HG03060 (cell line): ENCODE measurements around the gene INTS2.

ENCODE experiments used
- ATAC-seq: cut with Tn5 transposase; IDR thresholded peaks from one replicate; pipeline ENCODE4 v1.9.1; 2021; ENCODE audit warnings: low read depth, moderate number of reproducible peaks; ENCODE audit not compliant: unreplicated experiment

INTS2 gene

GRCh38 chr17:61856035-61856434, 71.7 kb downstream of the INTS2 start:
- ATAC-seq, result no peak

- no peak for ATAC-seq
Measured at GRCh38 chr17:61852857-61853256, 74.9 kb downstream of the INTS2 start.

DNA sequence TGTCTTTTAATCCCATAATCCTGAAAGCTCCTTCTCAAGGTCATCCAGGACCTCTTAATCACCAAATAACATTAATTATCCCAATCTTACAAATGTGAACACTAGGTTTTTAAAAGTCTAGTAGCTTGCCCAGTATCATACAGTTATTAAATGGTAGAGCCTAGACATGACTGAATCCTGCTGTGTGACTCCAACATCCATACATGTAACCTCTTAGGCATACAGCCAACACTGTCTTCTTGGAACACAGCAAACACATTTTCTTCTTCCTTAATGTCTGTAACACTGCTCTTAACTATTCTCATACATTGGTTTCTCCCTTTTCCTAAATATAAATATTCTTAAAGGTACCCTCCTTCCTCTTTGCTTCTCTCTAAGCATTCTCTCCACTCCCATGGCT, 78.1 kb downstream of the INTS2 start:
- no peak for ATAC-seq

GRCh38 chr17:61848896-61849295, 78.9 kb downstream of the INTS2 start:
- no peak for ATAC-seq

DNA sequence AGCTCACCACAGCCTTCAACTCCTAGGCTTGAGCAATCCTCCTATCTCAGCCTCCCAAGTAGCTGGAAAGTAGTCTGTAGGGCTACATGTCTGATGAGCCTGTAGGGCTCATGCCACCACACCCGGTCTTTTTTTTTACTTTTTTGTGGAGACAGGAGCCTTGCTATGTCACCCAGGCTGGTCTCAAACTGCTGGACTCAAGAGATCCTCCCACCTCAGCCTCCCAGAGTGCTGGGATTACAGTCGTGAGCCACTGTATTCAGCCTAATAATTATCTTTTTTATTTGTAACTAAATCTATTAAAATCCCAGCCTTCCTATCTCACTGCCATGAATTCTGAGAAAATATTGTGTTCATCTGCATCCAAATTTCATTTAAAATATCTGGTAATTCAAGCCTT, 79.5 kb downstream of the INTS2 start:
- ATAC-seq, result no peak

GRCh38 chr17:61847659-61848058, 80.1 kb downstream of the INTS2 start:
- no peak for ATAC-seq

DNA sequence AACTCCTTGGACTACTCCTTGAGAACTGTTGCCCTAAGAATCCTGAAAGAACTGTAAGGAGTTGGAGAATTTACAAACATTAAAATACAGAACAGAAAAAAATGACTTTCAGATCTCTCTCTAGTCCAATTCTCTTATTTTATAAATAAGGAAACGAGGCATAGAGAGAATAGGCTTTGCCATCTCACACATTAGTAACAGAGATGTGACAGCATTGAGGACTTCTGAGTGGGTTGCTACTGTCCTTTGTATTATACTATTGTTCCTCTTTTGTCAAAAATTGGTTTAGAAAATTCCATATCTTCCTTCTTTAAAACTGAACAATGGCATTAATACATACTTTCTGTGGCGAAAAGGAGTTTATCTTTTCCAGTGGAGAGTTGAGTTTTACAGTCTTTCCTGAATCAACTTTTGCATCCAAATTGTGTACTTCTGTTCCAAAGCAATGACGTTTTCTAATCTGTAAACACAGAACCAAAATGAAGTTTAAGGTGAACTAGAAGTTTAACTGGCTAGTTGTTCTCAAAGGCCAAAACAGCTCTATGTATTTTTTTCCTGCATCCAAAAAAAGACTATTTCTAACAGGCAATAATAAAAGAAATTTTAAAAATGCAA, 80.9 kb downstream of the INTS2 start:
- no peak for ATAC-seq

DNA sequence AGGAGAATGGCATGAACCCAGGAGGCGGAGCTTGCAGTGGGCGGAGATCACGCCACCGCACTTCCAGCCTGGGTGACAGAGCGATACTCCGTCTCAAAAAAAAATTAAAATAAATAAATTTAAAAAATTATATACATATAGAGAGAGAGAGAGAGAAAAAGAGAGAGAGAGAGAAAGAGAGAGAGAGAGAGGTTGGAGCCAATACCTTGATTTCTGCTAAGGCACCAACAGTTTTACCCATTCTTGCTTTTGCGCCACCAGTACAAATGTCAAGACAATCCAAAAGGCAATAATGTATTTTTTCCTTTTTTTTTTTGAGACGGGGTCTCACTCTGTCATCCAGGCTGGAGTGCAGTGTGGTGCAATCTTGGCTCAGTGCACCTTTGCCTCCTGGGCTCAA, 81.7 kb downstream of the INTS2 start:
- ATAC-seq, result no peak

GRCh38 chr17:61843435-61843834, 84.3 kb downstream of the INTS2 start:
- no peak for ATAC-seq

DNA sequence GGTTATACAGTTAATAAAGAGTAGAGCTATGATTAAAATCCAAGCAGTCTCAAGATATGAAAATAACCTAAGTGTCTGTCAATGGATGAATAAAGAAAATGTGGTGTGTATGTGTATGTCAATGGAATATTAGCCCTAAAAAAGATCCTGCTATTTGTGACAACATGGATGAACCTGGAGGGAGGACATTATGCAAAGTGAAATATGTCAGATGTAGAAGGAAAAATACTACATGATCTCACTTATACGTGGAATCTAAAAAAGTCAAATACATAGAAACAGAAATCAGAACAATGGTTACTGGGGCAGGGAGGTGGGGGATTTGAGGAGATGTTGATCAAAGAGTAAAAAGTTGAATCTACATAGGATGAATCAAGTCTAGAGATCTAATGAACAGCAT, 84.9 kb downstream of the INTS2 start:
- ATAC-seq, result no peak

GRCh38 chr17:61839300-61839786, 88.4 kb downstream of the INTS2 start:
- no peak for ATAC-seq

DNA sequence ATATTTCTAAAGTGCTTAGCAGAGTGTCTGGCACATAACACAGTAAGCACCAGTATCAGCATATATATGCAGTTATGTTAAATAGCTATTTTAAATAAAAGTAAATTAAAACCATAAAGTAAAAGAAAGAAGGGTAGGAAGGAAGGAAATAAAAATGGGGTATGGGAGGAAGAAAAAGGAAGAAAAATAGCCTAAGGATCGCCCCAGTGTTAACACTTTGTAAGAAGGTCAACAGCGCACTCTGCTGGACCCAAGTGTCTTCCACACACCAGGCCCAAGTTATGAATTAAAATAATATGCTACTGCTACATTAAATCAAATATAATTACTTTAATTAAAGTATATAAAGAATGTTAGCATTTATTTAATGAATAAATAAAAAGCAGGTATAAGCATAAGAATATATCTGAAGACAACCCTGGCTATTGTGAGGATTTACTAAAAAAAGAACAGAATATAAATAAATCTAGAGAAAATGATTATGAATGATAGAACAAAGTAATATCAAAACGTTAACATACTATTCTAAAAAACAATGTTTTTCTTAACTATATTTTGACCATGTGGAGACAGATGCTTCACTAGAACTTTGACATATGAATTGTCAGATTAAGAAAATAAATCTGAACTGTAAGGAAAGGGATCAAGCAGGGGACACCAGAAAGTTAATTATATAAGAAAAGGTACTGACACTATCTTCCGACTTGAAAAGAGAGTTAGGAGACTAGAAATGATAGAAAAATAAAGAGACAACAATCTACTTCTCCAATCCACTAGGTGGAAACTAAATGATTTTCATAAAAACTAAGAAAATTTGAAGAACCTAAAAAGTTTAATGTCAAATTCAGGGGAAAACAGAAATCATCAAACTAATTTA, 90.4 kb downstream of the INTS2 start:
- ATAC-seq, result no peak

GRCh38 chr17:61836266-61837174, 91.3 kb downstream of the INTS2 start:
- ATAC-seq, result no peak

GRCh38 chr17:61835606-61836005, 92.2 kb downstream of the INTS2 start:
- ATAC-seq, result no peak

DNA sequence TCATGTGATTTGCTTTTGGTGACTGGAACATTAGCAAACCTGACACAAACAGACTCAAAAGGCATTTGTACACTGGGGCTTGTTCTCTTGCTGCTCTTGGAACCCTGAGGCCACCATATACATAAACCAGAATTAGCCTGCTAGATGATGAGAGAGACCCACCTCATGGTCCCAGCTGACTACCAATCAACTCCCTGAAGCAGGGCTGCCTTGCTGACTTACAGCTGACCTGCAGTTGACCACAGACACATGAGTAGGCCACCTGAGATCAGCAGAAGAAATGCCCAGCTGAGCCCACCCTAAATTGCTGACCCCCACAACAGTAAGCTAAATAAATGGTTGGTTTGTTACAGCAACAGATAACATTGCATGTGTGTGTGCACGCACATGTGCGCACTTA, 93.2 kb downstream of the INTS2 start:
- ATAC-seq, result no peak

DNA sequence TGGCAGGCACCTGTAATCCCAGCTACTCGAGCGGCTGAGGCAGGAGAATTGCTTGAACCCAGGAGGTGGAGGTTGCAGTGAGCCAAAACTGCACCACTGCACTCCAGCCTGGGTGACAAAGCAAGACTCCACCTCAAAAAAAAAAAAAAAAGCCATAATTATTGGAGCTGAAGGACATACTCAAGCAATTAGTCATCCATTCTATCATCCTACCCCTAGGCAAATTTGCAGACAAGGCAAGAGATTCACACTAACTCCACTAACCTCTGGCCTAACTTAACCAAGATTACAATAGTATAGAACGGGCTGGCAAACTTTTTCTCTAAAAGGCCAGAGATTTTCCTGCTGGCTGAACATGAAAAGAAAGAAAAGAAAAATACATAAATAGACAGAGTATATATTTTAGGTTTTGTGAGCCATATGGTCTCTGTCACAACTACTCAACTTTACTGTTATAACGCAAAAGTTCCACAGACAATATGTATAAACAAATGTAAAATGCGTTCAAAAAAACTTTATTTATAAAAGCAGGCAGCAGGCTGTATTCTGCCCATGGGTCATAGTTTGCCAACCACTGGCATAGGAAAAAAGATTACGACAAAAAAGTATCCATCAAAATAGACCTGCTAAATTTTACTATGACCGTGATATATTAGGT, 94.1 kb downstream of the INTS2 start:
- ATAC-seq, result no peak

GRCh38 chr17:61832463-61832862, 95.3 kb downstream of the INTS2 start:
- ATAC-seq, result no peak

- ATAC-seq, result no peak
Measured at GRCh38 chr17:61831099-61831498, 96.7 kb downstream of the INTS2 start.

DNA sequence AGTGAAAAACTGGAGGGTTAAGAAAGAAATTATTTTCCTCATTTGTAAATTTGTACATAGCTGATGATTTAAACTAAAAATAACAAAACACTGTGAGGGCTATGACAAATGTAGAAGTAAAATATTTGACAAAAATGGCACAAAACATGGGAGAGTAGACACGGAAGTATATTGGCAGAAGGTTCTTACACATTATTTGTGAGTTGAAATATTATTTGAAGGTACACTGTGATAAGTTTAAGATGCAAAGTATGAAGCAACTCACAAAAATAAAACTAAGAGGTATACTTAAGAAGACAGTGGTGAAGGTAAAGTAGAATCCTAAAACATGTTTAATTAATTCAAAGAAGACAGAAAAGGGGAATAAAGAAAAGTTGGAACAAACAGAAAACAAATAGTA, 99.1 kb downstream of the INTS2 start:
- ATAC-seq, result no peak

GRCh38 chr17:61827649-61828395, 100.0 kb downstream of the INTS2 start:
- no peak for ATAC-seq
